Loucy (cell line): ENCODE measurements around the gene PLA2G2F.

Source experiments
- H2AFZ ChIP-seq: fragments of 200-600 bp; sonication (generic); 2 replicates; pipeline ENCODE4 v1.6.0; 2016; ENCODE audit warnings: antibody characterized with exemption, mild to moderate bottlenecking, low read length, moderate library complexity
- H3F3A ChIP-seq: fragments of 200-600 bp; 2 replicates; pipeline ENCODE4 v1.6.0; 2016; ENCODE audit warnings: antibody characterized with exemption, low read depth, mild to moderate bottlenecking
- H3K27me3 ChIP-seq: fragments of 200-600 bp; sonication (generic); 2 replicates; pipeline ENCODE4 v1.6.1; 2014; ENCODE audit warnings: low read length, mild to moderate bottlenecking; ENCODE audit not compliant: insufficient read depth, poor library complexity, severe bottlenecking
- H3K36me3 ChIP-seq: fragments of 200-600 bp; sonication (generic); 2 replicates; pipeline ENCODE4 v1.6.1; 2016; ENCODE audit warnings: low read length; ENCODE audit not compliant: insufficient read depth
- H3K4me1 ChIP-seq: fragments of 200-600 bp; sonication (generic); 2 replicates; pipeline ENCODE4 v1.5.1; 2014; ENCODE audit warnings: low read length, mild to moderate bottlenecking; ENCODE audit not compliant: insufficient read depth, poor library complexity, severe bottlenecking
- H3K4me2 ChIP-seq: fragments of 200-600 bp; sonication (generic); 2 replicates; pipeline ENCODE4 v1.6.0; 2014; ENCODE audit warnings: antibody characterized with exemption, low read length, low read depth, mild to moderate bottlenecking; ENCODE audit not compliant: poor library complexity, severe bottlenecking
- H3K4me3 ChIP-seq: fragments of 200-600 bp; sonication (generic); 2 replicates; pipeline ENCODE4 v1.5.1; 2014; ENCODE audit warnings: low read length, mild to moderate bottlenecking, mixed read lengths; ENCODE audit not compliant: poor library complexity, severe bottlenecking
- H3K79me2 ChIP-seq: fragments of 200-600 bp; sonication (generic); 2 replicates; pipeline ENCODE4 v1.6.1; 2014; ENCODE audit warnings: low read length; ENCODE audit not compliant: insufficient read depth
- H3K9ac ChIP-seq: fragments of 200-600 bp; sonication (generic); 2 replicates; pipeline ENCODE4 v1.6.0; 2014; ENCODE audit warnings: mild to moderate bottlenecking, low read depth, low read length, moderate library complexity; ENCODE audit not compliant: poor library complexity, severe bottlenecking
- H3K9me2 ChIP-seq: fragments of 200-600 bp; sonication (generic); replicated peaks from 2 replicates; pipeline ENCODE4 v1.6.1; 2016; ENCODE audit warnings: low read depth, low read length, mixed read lengths
- H3K9me3 ChIP-seq: fragments of 200-600 bp; sonication (generic); 2 replicates; pipeline ENCODE4 v1.6.1; 2014; ENCODE audit warnings: mild to moderate bottlenecking, antibody characterized with exemption, low read length, low read depth; ENCODE audit not compliant: insufficient read depth
- H4K20me1 ChIP-seq: fragments of 200-600 bp; sonication (generic); 2 replicates; pipeline ENCODE4 v1.6.0; 2014; ENCODE audit warnings: antibody characterized with exemption, low read length, mild to moderate bottlenecking; ENCODE audit not compliant: insufficient read depth, poor library complexity, severe bottlenecking
- EZH2phosphoT487 ChIP-seq: fragments of 200-600 bp; IDR thresholded peaks from 2 replicates; pipeline ENCODE4 v1.6.1; 2018; ENCODE audit warnings: antibody characterized with exemption, mild to moderate bottlenecking, moderate library complexity, borderline replicate concordance
- TF ChIP-seq, protein P1 (sequence below): fragments of 200-600 bp; sonication (generic); conservative IDR thresholded peaks from 2 replicates; pipeline ENCODE4 v1.5.1; 2014; ENCODE audit warnings: mild to moderate bottlenecking, antibody characterized with exemption, low read length

PLA2G2F gene

GRCh38 chr1:20141001-20141400 lies 1.9 kb downstream of the PLA2G2F start:
- Histone ChIP-seq H3K27me3 (no peaks in the 10 kb centered on the region), H3K9me2 (no peaks in the 10 kb centered on the region), H3K36me3 (no peaks in the 10 kb centered on the region), H2AFZ (no peak overlapping the region), H3K79me2 (no peaks in the 10 kb centered on the region), H3K4me2 (no peak overlapping the region), H3K9ac (no peak overlapping the region), H4K20me1 (no peaks in the 10 kb centered on the region), H3F3A (no peaks in the 10 kb centered on the region), H3K4me3 (no peak overlapping the region), H3K9me3 (no peaks in the 10 kb centered on the region), H3K4me1 (no peaks in the 10 kb centered on the region)
- TF ChIP-seq, protein P1, sequence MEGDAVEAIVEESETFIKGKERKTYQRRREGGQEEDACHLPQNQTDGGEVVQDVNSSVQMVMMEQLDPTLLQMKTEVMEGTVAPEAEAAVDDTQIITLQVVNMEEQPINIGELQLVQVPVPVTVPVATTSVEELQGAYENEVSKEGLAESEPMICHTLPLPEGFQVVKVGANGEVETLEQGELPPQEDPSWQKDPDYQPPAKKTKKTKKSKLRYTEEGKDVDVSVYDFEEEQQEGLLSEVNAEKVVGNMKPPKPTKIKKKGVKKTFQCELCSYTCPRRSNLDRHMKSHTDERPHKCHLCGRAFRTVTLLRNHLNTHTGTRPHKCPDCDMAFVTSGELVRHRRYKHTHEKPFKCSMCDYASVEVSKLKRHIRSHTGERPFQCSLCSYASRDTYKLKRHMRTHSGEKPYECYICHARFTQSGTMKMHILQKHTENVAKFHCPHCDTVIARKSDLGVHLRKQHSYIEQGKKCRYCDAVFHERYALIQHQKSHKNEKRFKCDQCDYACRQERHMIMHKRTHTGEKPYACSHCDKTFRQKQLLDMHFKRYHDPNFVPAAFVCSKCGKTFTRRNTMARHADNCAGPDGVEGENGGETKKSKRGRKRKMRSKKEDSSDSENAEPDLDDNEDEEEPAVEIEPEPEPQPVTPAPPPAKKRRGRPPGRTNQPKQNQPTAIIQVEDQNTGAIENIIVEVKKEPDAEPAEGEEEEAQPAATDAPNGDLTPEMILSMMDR = no peak
- no peak for TF ChIP-seq EZH2phosphoT487

GRCh38 chr1:20141466-20141865 lies 2.3 kb downstream of the PLA2G2F start:
- Histone ChIP-seq H2AFZ (no peak overlapping the region), H3K36me3 (no peaks in the 10 kb centered on the region), H3K9ac (no peak overlapping the region), H3K4me3 (no peak overlapping the region), H3F3A (no peaks in the 10 kb centered on the region), H4K20me1 (no peaks in the 10 kb centered on the region), H3K9me3 (no peaks in the 10 kb centered on the region), H3K4me1 (no peaks in the 10 kb centered on the region), H3K4me2 (no peak overlapping the region), H3K27me3 (no peaks in the 10 kb centered on the region), H3K79me2 (no peaks in the 10 kb centered on the region), H3K9me2 (no peaks in the 10 kb centered on the region)
- TF ChIP-seq EZH2phosphoT487 = no peak
- TF ChIP-seq, protein P1 = no peak

GRCh38 chr1:20142001-20142710 lies 3.0 kb downstream of the PLA2G2F start:
- no peak for TF ChIP-seq EZH2phosphoT487
- TF ChIP-seq, protein P1 = no peak
- no peaks in the 10 kb centered on the region for H3K27me3 ChIP-seq
- H3K9ac ChIP-seq = no peak overlapping the region
- H4K20me1 ChIP-seq = no peaks in the 10 kb centered on the region
- H3K4me3 ChIP-seq = no peak overlapping the region
- no peak overlapping the region for H2AFZ ChIP-seq
- no peak overlapping the region for H3K4me2 ChIP-seq
- no peaks in the 10 kb centered on the region for H3K9me2 ChIP-seq
- H3K79me2 ChIP-seq = no peaks in the 10 kb centered on the region
- H3K9me3 ChIP-seq = no peaks in the 10 kb centered on the region
- H3K36me3 ChIP-seq = no peaks in the 10 kb centered on the region
- no peaks in the 10 kb centered on the region for H3F3A ChIP-seq
- no peaks in the 10 kb centered on the region for H3K4me1 ChIP-seq
